ENCODE data around the gene UNKL.

DNA sequence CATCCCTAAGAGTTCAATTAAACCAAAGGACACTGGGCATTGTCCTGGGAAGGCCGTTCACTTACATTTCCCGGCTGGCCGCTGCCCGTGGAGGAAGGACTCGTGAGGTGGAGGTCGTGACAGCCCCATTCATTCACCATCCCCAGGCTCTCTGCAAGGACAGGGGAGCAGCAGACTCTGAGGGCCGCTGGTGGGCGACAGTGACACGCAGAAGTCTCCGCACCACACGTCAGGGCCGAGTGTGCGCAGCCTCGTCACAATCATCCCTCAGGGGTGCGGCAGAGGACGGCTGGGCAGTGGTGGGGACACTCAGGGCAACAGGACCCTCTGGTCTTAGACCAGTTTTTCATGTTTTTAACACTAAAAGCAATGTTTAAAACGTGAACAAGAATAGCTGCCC lies 21.7 kb downstream of the UNKL start:
- TF ChIP-seq POLR2A (IDR thresholded peaks at IDR 0.05; ENCODE audit: low read length) (no peak), GATA1 (IDR thresholded peaks at IDR 0.05; ENCODE audit: low read depth, low read length) (no peak)
